ENCODE results near the gene OR9Q1.

The OR9Q1 gene

DNA sequence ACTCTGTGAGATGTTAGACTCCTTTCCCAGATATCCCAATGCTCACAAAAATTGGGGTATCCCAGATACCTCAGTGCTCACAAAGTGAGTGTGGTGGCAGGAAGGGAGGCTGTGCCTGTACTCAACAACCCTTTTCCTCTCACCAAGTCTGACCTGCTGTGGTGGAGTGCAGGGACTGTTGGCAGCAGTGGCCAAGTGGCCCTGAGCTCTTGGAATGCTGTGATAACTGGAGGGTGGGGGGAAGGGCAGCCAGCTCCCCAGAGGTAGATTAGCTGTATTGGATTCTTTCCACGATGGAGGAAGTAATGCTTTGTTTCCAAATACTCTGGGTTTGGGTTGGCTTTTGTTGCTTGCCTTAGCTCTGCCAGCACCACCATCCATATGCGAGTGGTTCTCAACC is 46.0 kb upstream of the OR9Q1 start:
- H3K79me2 ChIP-seq (ENCODE audit: insufficient read depth, low read length), result no peaks in the 10 kb centered on the region
- H3K27ac ChIP-seq (ENCODE audit: low read length), result no peak overlapping the region
- H4K20me1 ChIP-seq (ENCODE audit: insufficient read depth, low read length), result no peaks in the 10 kb centered on the region
- no peak overlapping the region for H2AFZ ChIP-seq (ENCODE audit: low read depth, low read length)
- H3K4me1 ChIP-seq (ENCODE audit: insufficient read depth, low read length), result no peaks in the 10 kb centered on the region
- no peak for DNase-seq
- ATAC-seq (ENCODE audit: insufficient read depth, low read depth), result no peak
- peaks cover 3% of the 10 kb centered on the region for H3K27me3 ChIP-seq (ENCODE audit: insufficient read depth, low read length, poor library complexity)
- no peak overlapping the region for H3K9ac ChIP-seq (ENCODE audit: low read depth, low read length)
- no peak for TF ChIP-seq EZH2 (IDR thresholded peaks at IDR 0.05; ENCODE audit: borderline replicate concordance, low read depth, low read length, severe bottlenecking)
- H3K4me2 ChIP-seq (ENCODE audit: insufficient read depth, low read length), result no peak overlapping the region
- H3K4me3 ChIP-seq (ENCODE audit: low read depth in 1 of 2, low read length in 2 of 2), result no peak overlapping the region
- no peaks in the 10 kb centered on the region for H3K9me3 ChIP-seq (ENCODE audit: insufficient read depth, low read length, severe bottlenecking)
- H3K36me3 ChIP-seq (ENCODE audit: insufficient read depth, low read length), result no peaks in the 10 kb centered on the region

- H3K27ac ChIP-seq (ENCODE audit: low read length), result no peak overlapping the region
- H3K79me2 ChIP-seq (ENCODE audit: insufficient read depth, low read length), result no peaks in the 10 kb centered on the region
- H2AFZ ChIP-seq (ENCODE audit: low read depth, low read length), result no peak overlapping the region
- no peak for TF ChIP-seq EZH2 (IDR thresholded peaks at IDR 0.05; ENCODE audit: borderline replicate concordance, low read depth, low read length, severe bottlenecking)
- TF ChIP-seq, protein P1, sequence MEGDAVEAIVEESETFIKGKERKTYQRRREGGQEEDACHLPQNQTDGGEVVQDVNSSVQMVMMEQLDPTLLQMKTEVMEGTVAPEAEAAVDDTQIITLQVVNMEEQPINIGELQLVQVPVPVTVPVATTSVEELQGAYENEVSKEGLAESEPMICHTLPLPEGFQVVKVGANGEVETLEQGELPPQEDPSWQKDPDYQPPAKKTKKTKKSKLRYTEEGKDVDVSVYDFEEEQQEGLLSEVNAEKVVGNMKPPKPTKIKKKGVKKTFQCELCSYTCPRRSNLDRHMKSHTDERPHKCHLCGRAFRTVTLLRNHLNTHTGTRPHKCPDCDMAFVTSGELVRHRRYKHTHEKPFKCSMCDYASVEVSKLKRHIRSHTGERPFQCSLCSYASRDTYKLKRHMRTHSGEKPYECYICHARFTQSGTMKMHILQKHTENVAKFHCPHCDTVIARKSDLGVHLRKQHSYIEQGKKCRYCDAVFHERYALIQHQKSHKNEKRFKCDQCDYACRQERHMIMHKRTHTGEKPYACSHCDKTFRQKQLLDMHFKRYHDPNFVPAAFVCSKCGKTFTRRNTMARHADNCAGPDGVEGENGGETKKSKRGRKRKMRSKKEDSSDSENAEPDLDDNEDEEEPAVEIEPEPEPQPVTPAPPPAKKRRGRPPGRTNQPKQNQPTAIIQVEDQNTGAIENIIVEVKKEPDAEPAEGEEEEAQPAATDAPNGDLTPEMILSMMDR (IDR thresholded peaks at IDR 0.05; ENCODE audit: borderline replicate concordance, extremely low read depth, low read length, poor library complexity, severe bottlenecking), result no peak
- no peak overlapping the region for H3K4me3 ChIP-seq (ENCODE audit: low read depth in 1 of 2, low read length in 2 of 2)
- H4K20me1 ChIP-seq (ENCODE audit: insufficient read depth, low read length), result no peaks in the 10 kb centered on the region
- no peaks in the 10 kb centered on the region for H3K36me3 ChIP-seq (ENCODE audit: insufficient read depth, low read length)
- no peak for DNase-seq
- H3K9ac ChIP-seq (ENCODE audit: low read depth, low read length), result no peak overlapping the region
- H3K9me3 ChIP-seq (ENCODE audit: insufficient read depth, low read length, severe bottlenecking), result no peaks in the 10 kb centered on the region
- H3K27me3 ChIP-seq (ENCODE audit: insufficient read depth, low read length, poor library complexity), result peaks cover 3% of the 10 kb centered on the region
- ATAC-seq (ENCODE audit: insufficient read depth, low read depth), result no peak
- no peak overlapping the region for H3K4me2 ChIP-seq (ENCODE audit: insufficient read depth, low read length)
- no peaks in the 10 kb centered on the region for H3K4me1 ChIP-seq (ENCODE audit: insufficient read depth, low read length)
These were observed 44.8 kb upstream of the OR9Q1 start for GRCh38 chr11:57978686-57979531.

DNA sequence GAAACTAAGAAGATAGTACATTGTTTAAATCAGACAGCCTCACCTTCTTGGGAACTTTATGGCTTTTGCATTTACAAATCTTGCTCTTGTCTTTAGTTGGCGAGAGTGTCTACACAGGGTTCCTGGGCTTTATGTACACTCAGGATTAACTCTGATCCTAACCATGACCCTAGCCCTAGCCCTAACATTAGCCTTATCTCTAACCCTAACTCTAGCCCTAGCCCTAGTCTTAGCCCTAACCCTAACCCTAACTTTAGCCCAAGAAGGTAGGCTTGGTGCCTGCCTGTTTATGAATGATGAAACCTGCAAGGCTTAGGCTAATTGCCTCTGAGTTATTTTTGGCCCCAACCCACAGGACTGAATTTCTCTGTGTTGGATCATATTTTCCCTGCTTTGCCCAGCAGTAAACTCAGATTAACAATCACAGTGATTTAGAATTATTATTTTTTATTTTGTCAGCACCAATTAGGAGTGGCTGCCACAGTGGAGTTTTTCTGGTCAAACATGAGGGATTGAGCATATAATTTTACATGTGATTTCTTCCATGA is 44.1 kb upstream of the OR9Q1 start:
- H3K79me2 ChIP-seq (ENCODE audit: insufficient read depth, low read length), result no peaks in the 10 kb centered on the region
- H3K36me3 ChIP-seq (ENCODE audit: insufficient read depth, low read length), result no peaks in the 10 kb centered on the region
- H3K4me3 ChIP-seq (ENCODE audit: low read depth in 1 of 2, low read length in 2 of 2), result no peak overlapping the region
- no peak overlapping the region for H3K27ac ChIP-seq (ENCODE audit: low read length)
- H4K20me1 ChIP-seq (ENCODE audit: insufficient read depth, low read length), result no peaks in the 10 kb centered on the region
- no peaks in the 10 kb centered on the region for H3K4me1 ChIP-seq (ENCODE audit: insufficient read depth, low read length)
- H3K27me3 ChIP-seq (ENCODE audit: insufficient read depth, low read length, poor library complexity), result peaks cover 3% of the 10 kb centered on the region
- ATAC-seq (ENCODE audit: insufficient read depth, low read depth) (no peak), DNase-seq (no peak)
- no peaks in the 10 kb centered on the region for H3K9me3 ChIP-seq (ENCODE audit: insufficient read depth, low read length, severe bottlenecking)
- no peak for TF ChIP-seq EZH2 (IDR thresholded peaks at IDR 0.05; ENCODE audit: borderline replicate concordance, low read depth, low read length, severe bottlenecking)
- TF ChIP-seq, protein P1 (IDR thresholded peaks at IDR 0.05; ENCODE audit: borderline replicate concordance, extremely low read depth, low read length, poor library complexity, severe bottlenecking), result no peak
- no peak overlapping the region for H3K4me2 ChIP-seq (ENCODE audit: insufficient read depth, low read length)
- no peak overlapping the region for H3K9ac ChIP-seq (ENCODE audit: low read depth, low read length)
- no peak overlapping the region for H2AFZ ChIP-seq (ENCODE audit: low read depth, low read length)

DNA sequence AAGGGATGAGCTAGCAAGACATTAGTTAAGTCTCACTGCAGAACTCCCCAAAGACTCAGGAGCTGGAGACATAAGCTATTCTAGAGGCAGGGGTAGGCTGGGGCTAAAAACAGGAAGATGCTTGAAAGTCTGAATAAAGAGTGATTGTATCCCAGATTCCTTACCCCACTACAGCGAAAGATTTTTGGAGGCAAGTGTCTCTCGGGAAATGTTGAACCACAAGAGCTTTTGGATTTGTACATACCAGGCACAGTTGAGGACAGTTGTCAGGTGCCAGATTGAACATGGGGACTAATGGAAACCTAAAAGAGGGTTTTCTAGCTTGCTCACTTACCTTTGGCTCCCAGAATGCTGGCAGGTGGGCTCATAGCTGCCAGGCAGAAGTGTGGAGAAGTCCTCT is 43.5 kb upstream of the OR9Q1 start:
- no peak overlapping the region for H3K4me3 ChIP-seq (ENCODE audit: low read depth in 1 of 2, low read length in 2 of 2)
- no peak for ATAC-seq (ENCODE audit: insufficient read depth, low read depth)
- H3K36me3 ChIP-seq (ENCODE audit: insufficient read depth, low read length), result no peaks in the 10 kb centered on the region
- DNase-seq, result no peak
- H3K4me2 ChIP-seq (ENCODE audit: insufficient read depth, low read length), result no peak overlapping the region
- H3K9ac ChIP-seq (ENCODE audit: low read depth, low read length), result no peak overlapping the region
- H3K27me3 ChIP-seq (ENCODE audit: insufficient read depth, low read length, poor library complexity), result peaks cover 3% of the 10 kb centered on the region
- H3K4me1 ChIP-seq (ENCODE audit: insufficient read depth, low read length), result no peaks in the 10 kb centered on the region
- H2AFZ ChIP-seq (ENCODE audit: low read depth, low read length), result no peak overlapping the region
- TF ChIP-seq EZH2 (IDR thresholded peaks at IDR 0.05; ENCODE audit: borderline replicate concordance, low read depth, low read length, severe bottlenecking), result no peak
- TF ChIP-seq, protein P1 (IDR thresholded peaks at IDR 0.05; ENCODE audit: borderline replicate concordance, extremely low read depth, low read length, poor library complexity, severe bottlenecking), result no peak
- H3K79me2 ChIP-seq (ENCODE audit: insufficient read depth, low read length), result no peaks in the 10 kb centered on the region
- H3K9me3 ChIP-seq (ENCODE audit: insufficient read depth, low read length, severe bottlenecking), result no peaks in the 10 kb centered on the region
- no peaks in the 10 kb centered on the region for H4K20me1 ChIP-seq (ENCODE audit: insufficient read depth, low read length)
- no peak overlapping the region for H3K27ac ChIP-seq (ENCODE audit: low read length)

Measured in DND-41 (cell line).